ENCODE measurements around the gene CNKSR1. TPM values are rescaled to one million over a fixed set of nuclear protein-coding genes. Genes with fewer than 3 reads are reported as not detected.

Gene CNKSR1
- total RNA-seq, 1 experiment from 2014 or later = 18.0 TPM

GRCh38 chr1:26218906-26219494, 41.7 kb downstream of the CNKSR1 start:
- Mint-ChIP-seq H3K9me3 (no peaks in the 10 kb centered on the region), H3K27me3 (ENCODE audit: low read depth) (peaks cover 4% of the 10 kb centered on the region), H3K36me3 (no peaks in the 10 kb centered on the region), H3K27ac (no peak overlapping the region), H3K4me1 (peaks cover 6% of the 10 kb centered on the region), H3K4me3 (no peak overlapping the region)
- CTCF ChIA-PET = interaction anchor here (1.8 to 2.2 kb wide), 2 partner anchors 29 to 61 kb away, joined by 4 to 5 read pairs; partner anchors contain the start of genes CATSPER4 and SH3BGRL3
- DNase-seq (ENCODE audit: low spot score) = no peak
- TF ChIP-seq, protein P1, sequence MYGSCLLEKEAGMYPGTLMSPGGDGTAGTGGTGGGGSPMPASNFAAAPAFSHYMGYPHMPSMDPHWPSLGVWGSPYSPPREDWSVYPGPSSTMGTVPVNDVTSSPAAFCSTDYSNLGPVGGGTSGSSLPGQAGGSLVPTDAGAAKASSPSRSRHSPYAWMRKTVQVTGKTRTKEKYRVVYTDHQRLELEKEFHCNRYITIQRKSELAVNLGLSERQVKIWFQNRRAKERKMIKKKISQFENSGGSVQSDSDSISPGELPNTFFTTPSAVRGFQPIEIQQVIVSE (CRISPR knock-in tag; IDR thresholded peaks at IDR 0.05; ENCODE audit: borderline replicate concordance) = no peak
- no peak for ATAC-seq
- POLR2A ChIA-PET = no interaction called here

GRCh38 chr1:26220199-26220912, 43.1 kb downstream of the CNKSR1 start:
- ChIA-PET POLR2A (no interaction called here), CTCF (interaction anchor here (0.8 to 2.2 kb wide), 6 partner anchors 13 to 59 kb away, joined by 4 to 10 read pairs (median 4); partner anchors contain the start of genes CATSPER4, CEP85, SH3BGRL3 and ZNF593)
- no peak for TF ChIP-seq SP1 (CRISPR knock-in tag; conservative IDR thresholded peaks at IDR 0.05)
- TF ChIP-seq ZNF121 (CRISPR knock-in tag; IDR thresholded peaks at IDR 0.05) = no peak
- no peak for TF ChIP-seq RELA (CRISPR knock-in tag; IDR thresholded peaks at IDR 0.05; ENCODE audit: borderline replicate concordance)
- TF ChIP-seq ZSCAN18 (CRISPR knock-in tag; IDR thresholded peaks at IDR 0.05) = no peak
- TF ChIP-seq TEAD1 (CRISPR knock-in tag; IDR thresholded peaks at IDR 0.05) = no peak
- no peak for TF ChIP-seq ATF2 (CRISPR knock-in tag; IDR thresholded peaks at IDR 0.05; ENCODE audit: borderline replicate concordance, low read depth)
- Mint-ChIP-seq H3K4me1 (peaks cover 10% of the 10 kb centered on the region), H3K27me3 (ENCODE audit: low read depth) (peaks cover 16% of the 10 kb centered on the region), H3K27ac (no peak overlapping the region), H3K4me3 (no peak overlapping the region), H3K9me3 (no peaks in the 10 kb centered on the region), H3K36me3 (no peaks in the 10 kb centered on the region)
- DNase-seq (ENCODE audit: low spot score) (no peak), ATAC-seq (no peak)

DNA sequence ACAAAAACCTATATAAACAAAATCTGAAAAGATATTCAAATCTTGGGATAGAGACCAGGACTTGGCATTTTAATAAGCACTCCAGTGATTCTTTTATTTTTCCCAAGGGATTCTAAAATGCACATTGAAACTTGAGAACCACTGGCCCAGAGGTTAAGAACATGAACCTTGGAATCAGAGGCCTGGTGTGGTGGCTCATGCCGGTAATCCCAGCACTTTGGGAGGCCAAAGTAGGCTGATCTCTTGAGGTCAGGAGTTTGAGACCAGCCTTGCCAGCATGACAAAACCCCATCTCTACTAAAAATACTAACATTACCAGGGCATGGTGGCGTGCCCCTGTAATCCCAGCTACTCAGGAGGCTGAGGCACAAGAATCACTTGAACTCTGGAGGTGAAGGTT, 43.8 kb downstream of the CNKSR1 start:
- Mint-ChIP-seq H3K4me1 (peaks cover 15% of the 10 kb centered on the region), H3K4me3 (no peak overlapping the region), H3K9me3 (no peaks in the 10 kb centered on the region), H3K27me3 (ENCODE audit: low read depth) (peaks cover 23% of the 10 kb centered on the region), H3K27ac (no peak overlapping the region), H3K36me3 (no peaks in the 10 kb centered on the region)
- ChIA-PET CTCF (interaction anchor here (0.8 to 2.2 kb wide), 6 partner anchors 13 to 58 kb away, joined by 4 to 10 read pairs (median 4); partner anchors contain the start of genes CATSPER4, CEP85, SH3BGRL3 and ZNF593), POLR2A (interaction anchor here (0.7 kb wide), 1 partner anchor 31 kb away, joined by 5 read pairs; no protein-coding TSS in a partner anchor)
- TF ChIP-seq IRF1 (CRISPR knock-in tag; IDR thresholded peaks at IDR 0.05) (no peak), CTCF (IDR thresholded peaks at IDR 0.05) (no peak), MYBL2 (CRISPR knock-in tag; IDR thresholded peaks at IDR 0.05) (no peak), NR3C1 (CRISPR knock-in tag; conservative IDR thresholded peaks at IDR 0.05; ENCODE audit: low read depth) (no peak), PRRX2 (CRISPR knock-in tag; IDR thresholded peaks at IDR 0.05) (no peak), KAT7 (CRISPR knock-in tag; IDR thresholded peaks at IDR 0.05; ENCODE audit: borderline replicate concordance) (no peak), SOX15 (CRISPR knock-in tag; IDR thresholded peaks at IDR 0.05) (no peak), ZNF121 (CRISPR knock-in tag; IDR thresholded peaks at IDR 0.05) (no peak), GRHL2 (CRISPR knock-in tag; IDR thresholded peaks at IDR 0.05; ENCODE audit: insufficient replicate concordance, severe bottlenecking) (no peak), ATF3 (CRISPR knock-in tag; conservative IDR thresholded peaks at IDR 0.05) (no peak), TEAD1 (CRISPR knock-in tag; IDR thresholded peaks at IDR 0.05) (no peak), ZSCAN18 (CRISPR knock-in tag; IDR thresholded peaks at IDR 0.05) (no peak), GABPB1 (CRISPR knock-in tag; IDR thresholded peaks at IDR 0.05) (no peak), E2F1 (CRISPR knock-in tag; IDR thresholded peaks at IDR 0.05) (no peak)
- DNase-seq (ENCODE audit: low spot score) (no peak), ATAC-seq (no peak)
